Epithelial cell of proximal tubule (primary cell): ENCODE measurements around the gene SCAP. TPM values are rescaled to one million over a fixed set of nuclear protein-coding genes. Genes with fewer than 3 reads are reported as not detected.
A peak's percentile ranks its signal among the peaks of the same experiment; 100 is the strongest.

ENCODE experiments used
- DNase-seq: peaks from one replicate; pipeline ENCODE4 v3.0.0-alpha.2; 2011; ENCODE audit warnings: low read depth
- H3K4me3 ChIP-seq: 2 replicates; pipeline ENCODE4 v1.5.1; 2011; ENCODE audit warnings: low read depth, mild to moderate bottlenecking, low read length
- CTCF ChIP-seq: conservative IDR thresholded peaks from 2 replicates; pipeline ENCODE4 v1.5.1; 2012; ENCODE audit warnings: low read depth, mild to moderate bottlenecking, low read length
- total RNA-seq: library from RNA; depleted of rRNA; stranded (reverse); fragments of >200 nt; gene quantifications from 2 replicates; pipeline ENCODE4 v1.2.3, GENCODE V29; 2015

SCAP gene
- total RNA-seq, 1 donor from 2014 or later, result 52.8 TPM

- peak; percentile 76 for DNase-seq
- no peak for TF ChIP-seq CTCF
Measured at GRCh38 chr3:47380601-47381316, 95.0 kb downstream of the SCAP start, which contains the start of gene PTPN23. TSS of gene PTPN23 (plus strand) at chr3:47381021. CDS start at chr3:47381097, 76 bp downstream.

GRCh38 chr3:47380026-47380600 is 95.6 kb downstream of the SCAP start:
- no peak for DNase-seq
- TF ChIP-seq CTCF, result no peak

More at GRCh38 chr3:47380601-47381316, 95.0 kb downstream of the SCAP start, which contains the start of gene PTPN23:
- peak within 1 kb of the TSS; percentile 99 for H3K4me3 ChIP-seq

GRCh38 chr3:47379411-47379899 is 96.3 kb downstream of the SCAP start:
- peak overlapping the region; percentile 99 for H3K4me3 ChIP-seq
- no peak for TF ChIP-seq CTCF
- DNase-seq, result no peak

More at GRCh38 chr3:47380026-47380600, 95.6 kb downstream of the SCAP start:
- H3K4me3 ChIP-seq, result peak overlapping the region; percentile 99

GRCh38 chr3:47378869-47379268 is 96.9 kb downstream of the SCAP start:
- H3K4me3 ChIP-seq, result no peak overlapping the region
- no peak for DNase-seq
- TF ChIP-seq CTCF, result no peak

- no peak overlapping the region for H3K4me3 ChIP-seq
- no peak for DNase-seq
- no peak for TF ChIP-seq CTCF
Measured at GRCh38 chr3:47377186-47377585, 98.6 kb downstream of the SCAP start.

- no peak overlapping the region for H3K4me3 ChIP-seq
- no peak for DNase-seq
- TF ChIP-seq CTCF, result no peak
Measured at GRCh38 chr3:47376393-47376792, 99.3 kb downstream of the SCAP start.

- DNase-seq, result no peak
- no peak for TF ChIP-seq CTCF
Measured at GRCh38 chr3:47374587-47374986, 101.2 kb downstream of the SCAP start.

More at GRCh38 chr3:47374587-47374986, 101.2 kb downstream of the SCAP start:
- H3K4me3 ChIP-seq, result no peak overlapping the region
